HFF-Myc (cell line): ENCODE measurements around the gene CAB39L.

Experiments
- DNase-seq: peaks from one replicate; pipeline ENCODE4 v3.0.0-alpha.2; 2011; ENCODE audit warnings: low read depth; ENCODE audit errors: extremely low read depth
- H3K4me3 ChIP-seq: replicated peaks from 2 replicates; pipeline ENCODE4 v1.5.1; 2011; ENCODE audit warnings: low read depth, mild to moderate bottlenecking, control low read depth, low read length
- CTCF ChIP-seq: IDR thresholded peaks from 2 replicates; pipeline ENCODE4 v1.5.1; 2012; ENCODE audit warnings: mild to moderate bottlenecking, low read depth, low read length, control low read depth; ENCODE audit errors: missing control alignments

Gene CAB39L

DNA sequence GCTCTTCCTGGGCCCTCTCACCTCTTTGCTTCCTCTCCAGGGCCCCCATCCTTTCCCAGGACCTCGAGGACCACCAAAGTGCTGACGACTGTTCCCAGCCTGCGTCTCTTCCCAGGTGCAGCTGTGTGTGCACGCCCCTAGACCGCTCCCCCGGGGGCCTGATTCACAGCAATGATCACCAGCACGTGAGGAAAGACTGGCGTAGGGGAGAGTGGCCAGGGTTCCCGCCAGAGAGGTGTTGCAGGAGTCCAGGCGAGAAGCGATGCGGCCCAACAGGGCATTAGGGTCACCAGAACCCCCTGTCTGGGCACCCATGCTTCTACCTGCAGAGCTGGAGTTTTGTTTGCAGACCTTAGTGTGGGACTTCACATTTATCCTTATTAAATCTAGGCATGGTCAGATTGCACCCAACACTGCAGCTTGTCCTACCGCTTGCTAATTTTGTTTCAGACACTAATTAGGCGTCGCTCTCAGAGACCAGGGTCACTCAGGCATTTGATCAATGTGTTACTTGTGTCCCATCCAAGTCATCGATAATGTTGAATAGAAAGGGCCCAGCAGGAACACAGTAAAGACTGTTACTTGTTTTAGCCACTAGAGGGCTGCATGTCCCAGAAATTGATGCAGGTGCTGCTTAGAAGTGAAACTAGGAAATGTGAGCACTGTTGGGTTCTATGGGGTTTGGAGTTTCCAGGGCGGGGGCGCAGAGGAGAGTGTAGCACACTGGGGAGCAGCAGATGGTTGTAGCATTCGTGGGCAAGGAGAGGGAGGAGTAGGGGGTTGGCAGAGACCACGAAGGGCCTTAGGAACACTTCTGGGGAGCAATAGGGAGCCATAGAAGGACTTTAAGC lies 142.9 kb downstream of the CAB39L start:
- TF ChIP-seq CTCF = peak; percentile 82
- peak; percentile 62 for DNase-seq
- H3K4me3 ChIP-seq = no peak overlapping the region

DNA sequence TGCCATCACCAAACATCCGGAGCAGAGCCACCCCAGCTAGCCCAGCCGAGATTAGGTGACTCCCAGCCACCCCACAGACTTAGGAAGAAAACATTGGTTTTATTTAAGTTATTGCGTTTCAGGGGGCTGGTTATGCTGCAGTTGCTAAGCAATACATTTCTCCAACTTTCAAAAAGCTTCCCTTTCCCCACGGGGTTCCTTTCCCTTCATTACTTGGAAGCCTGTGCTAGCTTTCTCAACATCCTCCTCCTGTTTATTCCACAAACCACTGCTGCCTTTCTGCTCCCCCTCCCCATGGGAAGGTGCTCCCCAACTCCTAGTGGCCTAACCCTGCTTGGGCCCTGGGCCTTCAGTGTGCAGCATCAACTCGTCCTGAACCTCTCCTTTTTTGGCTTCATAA lies 143.6 kb downstream of the CAB39L start:
- DNase-seq = no peak

GRCh38 chr13:49298903-49299605 lies 144.8 kb downstream of the CAB39L start:
- no peak for DNase-seq
- no peak for TF ChIP-seq CTCF
- no peak overlapping the region for H3K4me3 ChIP-seq

More for the DNA sequence above, 143.6 kb downstream of the CAB39L start:
- H3K4me3 ChIP-seq = no peak overlapping the region
- no peak for TF ChIP-seq CTCF

GRCh38 chr13:49298416-49298815 lies 145.4 kb downstream of the CAB39L start:
- no peak overlapping the region for H3K4me3 ChIP-seq
- no peak for DNase-seq
- TF ChIP-seq CTCF = no peak

- TF ChIP-seq CTCF = no peak
- H3K4me3 ChIP-seq = no peak overlapping the region
- DNase-seq = no peak
These were observed 146.5 kb downstream of the CAB39L start for GRCh38 chr13:49297338-49297737.

DNA sequence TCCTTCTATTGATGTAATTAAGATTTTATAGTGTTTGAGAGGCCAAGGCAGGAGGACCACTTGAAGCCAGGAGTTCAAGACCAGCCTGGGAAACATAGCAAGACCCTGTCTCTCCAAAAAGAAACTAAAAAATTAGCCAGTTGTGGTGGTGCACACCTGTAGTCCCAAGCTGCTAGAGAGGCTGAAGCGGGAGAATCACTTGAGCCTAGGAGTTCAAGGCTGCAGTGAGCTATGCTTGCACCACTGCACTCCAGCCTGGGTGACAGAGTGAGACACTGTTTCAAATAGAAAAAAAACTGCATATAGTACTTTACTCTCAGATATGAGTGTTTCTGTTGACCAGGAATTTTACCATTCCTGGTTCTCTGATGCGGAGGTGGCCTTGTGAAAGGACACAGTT lies 147.2 kb downstream of the CAB39L start:
- no peak overlapping the region for H3K4me3 ChIP-seq
- DNase-seq = no peak
- TF ChIP-seq CTCF = no peak
